ENCODE measurements around the gene INAFM2. TPM values are rescaled to one million over a fixed set of nuclear protein-coding genes. Genes with fewer than 3 reads are reported as not detected.
A peak's percentile ranks its signal among the peaks of the same experiment; 100 is the strongest.

INAFM2 gene
- total and polyA plus RNA-seq, 9 donors = 7.4 to 50.6 (median 30.6) TPM

DNA sequence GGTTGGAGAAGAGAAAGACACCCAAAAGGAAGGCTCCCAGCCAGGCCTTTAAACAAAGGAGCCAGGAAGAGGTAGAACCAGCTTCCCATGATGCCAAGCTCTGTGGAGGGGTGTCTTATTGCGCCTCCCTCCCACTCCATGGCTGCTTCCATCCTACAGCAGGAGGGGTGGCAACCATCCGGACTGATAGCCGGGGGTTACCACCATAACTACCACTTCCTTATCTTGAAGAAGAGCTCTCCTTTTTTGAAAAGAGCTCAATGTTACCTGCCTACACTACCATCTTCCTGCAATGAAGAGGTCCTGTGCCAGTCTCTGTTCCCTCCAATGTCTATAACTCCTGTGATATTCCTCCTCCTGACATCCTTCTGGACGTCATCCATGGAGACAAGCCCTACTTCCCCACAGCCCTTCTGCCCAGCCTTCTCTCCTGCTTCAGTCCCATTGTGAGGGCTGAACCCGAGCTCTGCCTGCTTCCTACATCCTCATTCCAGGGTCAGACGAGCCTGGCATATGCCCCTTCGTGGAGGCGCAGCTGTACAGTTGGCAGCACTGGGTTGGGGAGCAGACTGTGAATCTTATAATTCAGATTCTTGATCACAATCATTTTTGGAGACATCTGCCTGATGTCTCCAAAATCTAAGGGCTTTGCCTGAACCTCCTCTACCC, 8.8 kb downstream of the INAFM2 start:
- 78 to 79% (median 79%) methylated on average over 8 of the region's 8 CpGs for WGBS, 3 donors
- H3K4me1 ChIP-seq (ENCODE audit: insufficient read depth) = peaks cover 12% of the 10 kb centered on the region
- H3K27me3 ChIP-seq = no peaks in the 10 kb centered on the region

GRCh38 chr15:40333922-40334492, 10.5 kb downstream of the INAFM2 start:
- DNase-seq = peak in 1 of 5 donors; percentile 47
- intact Hi-C loops (cut with DNase I) = no loop called here
- 69 to 76% (median 70%) methylated on average over 12 of the region's 12 CpGs for WGBS, 3 donors
- TF ChIP-seq EP300 (IDR thresholded peaks at IDR 0.05) = no peak
- no peak for TF ChIP-seq POLR2A (IDR thresholded peaks at IDR 0.05)
- TF ChIP-seq, protein P1, sequence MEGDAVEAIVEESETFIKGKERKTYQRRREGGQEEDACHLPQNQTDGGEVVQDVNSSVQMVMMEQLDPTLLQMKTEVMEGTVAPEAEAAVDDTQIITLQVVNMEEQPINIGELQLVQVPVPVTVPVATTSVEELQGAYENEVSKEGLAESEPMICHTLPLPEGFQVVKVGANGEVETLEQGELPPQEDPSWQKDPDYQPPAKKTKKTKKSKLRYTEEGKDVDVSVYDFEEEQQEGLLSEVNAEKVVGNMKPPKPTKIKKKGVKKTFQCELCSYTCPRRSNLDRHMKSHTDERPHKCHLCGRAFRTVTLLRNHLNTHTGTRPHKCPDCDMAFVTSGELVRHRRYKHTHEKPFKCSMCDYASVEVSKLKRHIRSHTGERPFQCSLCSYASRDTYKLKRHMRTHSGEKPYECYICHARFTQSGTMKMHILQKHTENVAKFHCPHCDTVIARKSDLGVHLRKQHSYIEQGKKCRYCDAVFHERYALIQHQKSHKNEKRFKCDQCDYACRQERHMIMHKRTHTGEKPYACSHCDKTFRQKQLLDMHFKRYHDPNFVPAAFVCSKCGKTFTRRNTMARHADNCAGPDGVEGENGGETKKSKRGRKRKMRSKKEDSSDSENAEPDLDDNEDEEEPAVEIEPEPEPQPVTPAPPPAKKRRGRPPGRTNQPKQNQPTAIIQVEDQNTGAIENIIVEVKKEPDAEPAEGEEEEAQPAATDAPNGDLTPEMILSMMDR (IDR thresholded peaks at IDR 0.05) = no peak
- peaks cover 17% of the 10 kb centered on the region for H3K4me1 ChIP-seq (ENCODE audit: insufficient read depth)
- no peak overlapping the region for H3K27ac ChIP-seq
- no peak overlapping the region for H3K4me3 ChIP-seq
- H3K36me3 ChIP-seq = no peaks in the 10 kb centered on the region
- no peaks in the 10 kb centered on the region for H3K27me3 ChIP-seq
- no peaks in the 10 kb centered on the region for H3K9me3 ChIP-seq

More for the DNA sequence above, 8.8 kb downstream of the INAFM2 start:
- Histone ChIP-seq H3K27ac (no peak overlapping the region), H3K9me3 (no peaks in the 10 kb centered on the region), H3K36me3 (no peaks in the 10 kb centered on the region), H3K4me3 (no peak overlapping the region)
- no peak for DNase-seq
- TF ChIP-seq, protein P1 (IDR thresholded peaks at IDR 0.05) = no peak
- TF ChIP-seq EP300 (IDR thresholded peaks at IDR 0.05) = no peak
- no peak for TF ChIP-seq POLR2A (IDR thresholded peaks at IDR 0.05)
- intact Hi-C loops (cut with DNase I) = no loop called here

DNA sequence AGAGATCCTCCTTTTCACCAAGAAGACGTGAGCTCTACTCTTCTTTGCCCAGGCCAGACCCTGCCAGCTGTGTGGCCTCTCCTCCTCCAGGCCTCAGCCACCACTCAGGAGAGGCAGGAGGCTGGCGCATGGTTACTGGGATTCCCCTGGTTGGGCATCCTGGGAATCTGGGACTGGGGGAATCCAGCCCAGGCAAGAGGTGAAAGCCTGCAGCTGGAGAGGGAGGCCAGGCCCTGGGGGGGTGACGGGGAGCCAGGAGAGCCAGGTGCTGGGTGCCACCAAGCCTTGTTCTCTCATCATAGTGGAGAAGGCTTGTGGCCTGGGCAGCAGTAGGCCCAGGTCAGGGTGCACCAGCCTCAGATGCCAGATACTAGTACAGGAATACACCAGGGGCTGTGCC, 11.0 kb downstream of the INAFM2 start:
- WGBS, 3 donors = 73 to 92% (median 87%) methylated on average over 2 to 3 of the region's 3 CpGs
- intact Hi-C loops (cut with DNase I) = no loop called here
- Histone ChIP-seq H3K27ac (no peak overlapping the region), H3K36me3 (no peaks in the 10 kb centered on the region), H3K4me3 (no peak overlapping the region), H3K4me1 (ENCODE audit: insufficient read depth) (peaks cover 17% of the 10 kb centered on the region), H3K27me3 (no peaks in the 10 kb centered on the region), H3K9me3 (no peaks in the 10 kb centered on the region)
- TF ChIP-seq, protein P1 (IDR thresholded peaks at IDR 0.05) = no peak
- TF ChIP-seq EP300 (IDR thresholded peaks at IDR 0.05) = no peak
- no peak for DNase-seq

GRCh38 chr15:40334941-40335795, 11.7 kb downstream of the INAFM2 start:
- 93% methylated on average over 26 of the region's 26 CpGs for WGBS, 3 donors
- Histone ChIP-seq H3K27ac (no peak overlapping the region), H3K27me3 (no peaks in the 10 kb centered on the region), H3K4me3 (no peak overlapping the region), H3K9me3 (no peaks in the 10 kb centered on the region), H3K4me1 (ENCODE audit: insufficient read depth) (peaks cover 21% of the 10 kb centered on the region), H3K36me3 (no peaks in the 10 kb centered on the region)
- DNase-seq = no peak
- TF ChIP-seq POLR2A (IDR thresholded peaks at IDR 0.05) (no peak), EP300 (IDR thresholded peaks at IDR 0.05) (no peak)
- TF ChIP-seq, protein P1 (IDR thresholded peaks at IDR 0.05) = no peak
- intact Hi-C loops (cut with DNase I) = no loop called here

Data from ovary (tissue), 9 donors.